NCI-H1048 (cell line): ENCODE data around the gene DCC.

Experiments used
- DNase-seq: peaks from one replicate; lab custom pipeline; 2025; lab: John Stamatoyannopoulos, UW

DCC gene

GRCh38 chr18:52602820-52603219, 262.8 kb downstream of the DCC start:
- no peak for DNase-seq

- no peak for DNase-seq
Measured at GRCh38 chr18:52605345-52605744, 265.3 kb downstream of the DCC start.

- DNase-seq = no peak
Measured at GRCh38 chr18:52607985-52608384, 268.0 kb downstream of the DCC start.

GRCh38 chr18:52610451-52611115, 270.6 kb downstream of the DCC start:
- DNase-seq = no peak

- no peak for DNase-seq
Measured at GRCh38 chr18:52612406-52612805, 272.4 kb downstream of the DCC start.

GRCh38 chr18:52615321-52615720, 275.3 kb downstream of the DCC start:
- DNase-seq = no peak

- DNase-seq = no peak
Measured at GRCh38 chr18:52615943-52616342, 275.9 kb downstream of the DCC start.

GRCh38 chr18:52617931-52618330, 277.9 kb downstream of the DCC start:
- DNase-seq = no peak

GRCh38 chr18:52620926-52621439, 281.0 kb downstream of the DCC start:
- DNase-seq = no peak

- DNase-seq = no peak
Measured at GRCh38 chr18:52624702-52625101, 284.7 kb downstream of the DCC start.

- DNase-seq = no peak
Measured at GRCh38 chr18:52636536-52636935, 296.5 kb downstream of the DCC start.

GRCh38 chr18:52648201-52648600, 308.2 kb downstream of the DCC start:
- DNase-seq = no peak

- DNase-seq = no peak
Measured at GRCh38 chr18:52652391-52652790, 312.4 kb downstream of the DCC start.

- DNase-seq = no peak
Measured at GRCh38 chr18:52657043-52657805, 317.2 kb downstream of the DCC start.

GRCh38 chr18:52667463-52668065, 327.6 kb downstream of the DCC start:
- no peak for DNase-seq

- DNase-seq = no peak
Measured at GRCh38 chr18:52670896-52671295, 330.9 kb downstream of the DCC start.

- no peak for DNase-seq
Measured at GRCh38 chr18:52678034-52678433, 338.0 kb downstream of the DCC start.

- DNase-seq = no peak
Measured at GRCh38 chr18:52678551-52678950, 338.6 kb downstream of the DCC start.

- DNase-seq = no peak
Measured at GRCh38 chr18:52679354-52679753, 339.4 kb downstream of the DCC start.

- no peak for DNase-seq
Measured at GRCh38 chr18:52682260-52682659, 342.3 kb downstream of the DCC start.

GRCh38 chr18:52685316-52685715, 345.3 kb downstream of the DCC start:
- no peak for DNase-seq

GRCh38 chr18:52691841-52692240, 351.8 kb downstream of the DCC start:
- DNase-seq = no peak

GRCh38 chr18:52694804-52695203, 354.8 kb downstream of the DCC start:
- no peak for DNase-seq
